ENCODE data around the gene CSNK1G3.
"Not testable (repeated sequence)": the region's sequence is repeated elsewhere in the genome, so short reads cannot be mapped to it uniquely, and the experiment has no call there.

GRCh38 chr5:123495211-123495610 is 16.8 kb upstream of the CSNK1G3 start:
- TF ChIP-seq EZH2 (IDR thresholded peaks at IDR 0.05; ENCODE audit: borderline replicate concordance, low read length); CTCF (IDR thresholded peaks at IDR 0.05; ENCODE audit: low read length): not testable (repeated sequence)
